GM10847 (cell line): Measurements from ENCODE around the gene CDRT4.

Experiments
- POLR2A ChIP-seq: IDR thresholded peaks from 2 replicates; pipeline ENCODE4 v1.6.1; 2011; ENCODE audit not compliant: insufficient read length; ENCODE audit errors: extremely low read depth

The CDRT4 gene

GRCh38 chr17:15397620-15398019 is 69.8 kb downstream of the CDRT4 start:
- TF ChIP-seq POLR2A: no peak

- TF ChIP-seq POLR2A: no peak
Measured at GRCh38 chr17:15395091-15395490, 72.3 kb downstream of the CDRT4 start.

DNA sequence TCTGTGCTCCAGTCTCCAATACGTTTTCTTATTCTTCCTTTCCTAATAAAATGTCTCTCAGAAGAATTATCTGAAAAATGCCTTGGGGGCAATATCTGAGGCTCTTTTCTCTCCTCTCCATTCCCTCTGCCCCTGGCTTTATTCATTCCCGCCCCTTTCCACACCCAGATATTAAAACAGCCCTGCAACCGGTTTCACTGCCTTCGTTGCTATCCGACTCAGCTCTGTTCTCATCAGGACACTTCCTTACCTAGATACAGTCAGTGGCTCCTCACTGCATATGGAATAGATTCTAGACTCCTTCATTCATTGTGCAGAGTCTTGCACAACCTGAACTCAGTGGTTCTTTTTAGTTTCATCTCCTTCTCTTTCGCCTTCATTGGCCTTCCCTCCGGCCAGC is 74.0 kb downstream of the CDRT4 start:
- TF ChIP-seq POLR2A: no peak

- TF ChIP-seq POLR2A: no peak
Measured at GRCh38 chr17:15392326-15392741, 75.1 kb downstream of the CDRT4 start.

DNA sequence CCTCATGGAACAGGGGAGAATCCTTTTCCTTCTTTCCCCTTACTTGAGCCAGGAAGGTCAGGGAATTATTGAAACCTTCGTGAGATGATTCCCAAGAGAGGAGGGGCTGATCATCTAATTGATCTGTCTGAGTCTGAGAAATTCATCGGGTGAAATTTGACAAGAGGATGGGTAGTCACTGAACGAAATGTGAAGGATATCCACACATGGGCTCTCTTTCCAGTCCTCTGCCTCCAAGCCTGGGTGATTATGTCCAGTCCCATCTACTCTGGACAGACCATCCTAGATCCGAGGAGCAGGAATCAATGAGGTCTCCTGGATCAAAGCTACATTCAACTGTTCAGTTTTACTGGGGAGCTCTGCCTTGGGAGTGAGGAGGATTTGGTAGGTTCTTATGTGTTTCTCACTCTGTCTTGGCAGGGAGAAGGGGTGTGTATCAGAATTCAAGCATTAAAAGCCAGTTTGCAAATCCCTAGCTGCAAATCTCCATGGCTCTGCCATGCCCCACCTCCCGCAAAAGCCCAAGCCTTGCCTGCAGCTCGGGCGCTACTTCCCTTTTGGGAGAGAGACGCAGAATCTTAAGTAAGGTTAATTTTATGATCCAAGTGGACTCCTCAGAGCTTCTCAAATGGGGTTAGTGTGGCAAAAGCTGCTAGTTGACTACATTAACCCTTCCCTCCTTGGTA is 78.9 kb downstream of the CDRT4 start:
- TF ChIP-seq POLR2A: no peak

DNA sequence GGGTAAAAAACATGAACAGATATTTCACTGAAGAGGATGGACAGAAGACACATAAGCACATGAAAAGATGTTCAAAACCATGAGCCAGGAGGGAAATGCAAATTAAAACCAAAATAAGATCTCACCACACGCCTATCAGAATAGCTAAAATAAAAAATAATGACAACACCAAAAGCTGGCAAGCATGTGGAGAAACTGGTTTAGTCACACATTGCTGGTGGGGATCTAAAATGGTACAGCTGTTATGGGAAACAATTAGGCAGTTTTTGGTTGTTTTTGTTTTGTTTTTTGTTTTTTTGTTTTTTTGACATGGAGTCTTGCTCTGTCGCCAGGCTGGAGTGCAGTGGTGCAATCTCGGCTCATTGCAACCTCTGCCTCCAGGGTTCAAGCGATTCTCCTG is 81.3 kb downstream of the CDRT4 start:
- TF ChIP-seq POLR2A: no peak
